Endothelial cell of umbilical vein (primary cell): ENCODE measurements around the gene BMPR1A. TPM values are rescaled to one million over a fixed set of nuclear protein-coding genes. Genes with fewer than 3 reads are reported as not detected.

Source experiments
- BruUV-seq: library from RNA; stranded (reverse); fragments of 400-500 nt; replicated peaks from 2 replicates; lab custom pipeline; 2021; lab: Mats Ljungman, UMichigan
- CTCF ChIA-PET: fragments of 300-600, 350-600 bp; sonication (Branson Sonifier 250); formaldehyde crosslinking; loops from one replicate; lab custom pipeline; 2021; ENCODE audit warnings: antibody characterized with exemption, inconsistent platforms; lab: Charles Lee
- POLR2A ChIA-PET: fragments of 300-600, 350-600 bp; sonication (Branson Sonifier 250); formaldehyde crosslinking; loops from one replicate; lab custom pipeline; 2021; ENCODE audit warnings: antibody characterized with exemption, inconsistent platforms; lab: Charles Lee
- DNase-seq: peaks from one replicate; pipeline ENCODE4 v3.0.0-alpha.2; 2011; ENCODE audit warnings: low read depth, low spot score
- FAIRE-seq: peaks from 2 replicates; lab custom pipeline; 2011; peaks lifted over from hg19 to GRCh38; lab: Jason Lieb, UNC
- H2AFZ ChIP-seq: 2 replicates; pipeline ENCODE4 v1.6.0; 2012; ENCODE audit warnings: low read depth, low read length, control low read depth, inconsistent platforms
- H3K27ac ChIP-seq: 2 replicates; pipeline ENCODE4 v1.5.1; 2011; ENCODE audit warnings: low read depth, mild to moderate bottlenecking, control low read depth, low read length, moderate library complexity; ENCODE audit not compliant: insufficient read depth
- H3K27me3 ChIP-seq, 2 experiments: 2 replicates each; pipeline versions ENCODE4 v1.6.0 to v1.6.1; 2011; ENCODE audit warnings: low read length in 2 of 2, mixed read lengths in 1 of 2; ENCODE audit not compliant: control insufficient read depth in 2 of 2, insufficient read depth in 2 of 2
- H3K36me3 ChIP-seq, 2 experiments: 2 replicates in 1 of 2; 3 replicates in 1 of 2; pipeline ENCODE4 v1.5.1; 2011; ENCODE audit warnings: low read length in 2 of 2, mild to moderate bottlenecking in 1 of 2, moderate library complexity in 1 of 2; ENCODE audit not compliant: control insufficient read depth in 2 of 2, insufficient read depth in 2 of 2; ENCODE audit errors: extremely low read depth in 1 of 2
- H3K4me1 ChIP-seq: 3 replicates; pipeline ENCODE4 v1.5.1; 2011; ENCODE audit warnings: mild to moderate bottlenecking, low read length; ENCODE audit not compliant: control insufficient read depth, insufficient read depth; ENCODE audit errors: extremely low read depth
- H3K4me2 ChIP-seq: 2 replicates; pipeline ENCODE4 v1.6.1; 2011; ENCODE audit warnings: low read length, control low read depth, mixed read lengths; ENCODE audit not compliant: insufficient read depth
- H3K4me3 ChIP-seq, 3 experiments: fragments of 200-600 bp in 1 of 3; sonication (generic), shearing (Covaris generic) in 1 of 3; replicated peaks in 1 of 3; 2 replicates each; pipeline ENCODE4 v1.5.1; 2011 to 2016; ENCODE audit warnings: control low read depth in 3 of 3, low read length in 3 of 3, mild to moderate bottlenecking in 2 of 3, inconsistent platforms in 1 of 3, low read depth in 1 of 3, moderate library complexity in 1 of 3; ENCODE audit not compliant: insufficient read depth in 1 of 3
- H3K79me2 ChIP-seq: 2 replicates; pipeline ENCODE4 v1.6.0; 2012; ENCODE audit warnings: low read length, inconsistent platforms; ENCODE audit not compliant: control insufficient read depth, insufficient read depth
- H3K9ac ChIP-seq: replicated peaks from 2 replicates; pipeline ENCODE3; 2011; ENCODE audit warnings: low read length, control low read depth; ENCODE audit not compliant: insufficient read depth; ENCODE audit errors: extremely low read depth
- H3K9me1 ChIP-seq: replicated peaks from 3 replicates; pipeline ENCODE4 v1.6.0; 2011; ENCODE audit warnings: mild to moderate bottlenecking, low read length; ENCODE audit not compliant: control insufficient read depth, insufficient read depth; ENCODE audit errors: extremely low read depth
- H3K9me3 ChIP-seq: replicated peaks from 2 replicates; pipeline ENCODE4 v1.5.1; 2012; ENCODE audit warnings: low read length, inconsistent platforms; ENCODE audit not compliant: control insufficient read depth, insufficient read depth
- H4K20me1 ChIP-seq: replicated peaks from 2 replicates; pipeline ENCODE3; 2011; ENCODE audit warnings: mild to moderate bottlenecking, low read length; ENCODE audit not compliant: control insufficient read depth, insufficient read depth; ENCODE audit errors: extremely low read depth
- CTCF ChIP-seq, 2 donors: IDR thresholded peaks; 1 replicate in 1 of 2; 2 replicates in 1 of 2; pipeline ENCODE4 v1.5.1; 2011; ENCODE audit warnings: low read length in 2 of 2, mild to moderate bottlenecking in 2 of 2, moderate library complexity in 2 of 2, control low read depth in 1 of 2, inconsistent platforms in 1 of 2, low read depth in 1 of 2; ENCODE audit not compliant: insufficient read depth in 1 of 2; ENCODE audit errors: extremely low read depth in 1 of 2
- FOS ChIP-seq: IDR thresholded peaks from 2 replicates; pipeline ENCODE4 v1.6.1; 2011; ENCODE audit warnings: mild to moderate bottlenecking, low read length, moderate library complexity, borderline replicate concordance; ENCODE audit not compliant: insufficient read depth
- GATA2 ChIP-seq: IDR thresholded peaks from 2 replicates; pipeline ENCODE4 v1.7.0; 2011; ENCODE audit warnings: low read depth, mild to moderate bottlenecking, moderate library complexity, mixed read lengths, low read length; ENCODE audit not compliant: insufficient read length, insufficient read depth
- MAX ChIP-seq: IDR thresholded peaks from 2 replicates; pipeline ENCODE4 v1.6.1; 2011; ENCODE audit not compliant: insufficient read depth, insufficient read length
- MYC ChIP-seq: IDR thresholded peaks from one replicate; pipeline ENCODE4 v1.6.1; 2011; ENCODE audit warnings: mild to moderate bottlenecking, low read depth, low read length
- POLR2A ChIP-seq: IDR thresholded peaks from 2 replicates; pipeline ENCODE4 v1.6.1; 2012; ENCODE audit warnings: low read depth, mild to moderate bottlenecking, control low read depth, low read length
- POLR2AphosphoS5 ChIP-seq: IDR thresholded peaks from 2 replicates; pipeline ENCODE4 v1.6.1; 2012; ENCODE audit warnings: low read depth, mild to moderate bottlenecking, control low read depth, low read length, moderate library complexity; ENCODE audit not compliant: insufficient read depth
- dilution Hi-C: fragments of 300-500 bp; cut with MboI; formaldehyde crosslinking; loops from one replicate; pipeline ENCODE4 v1.15.0; 2019; ENCODE audit warnings: low sequenced_read_pairs; ENCODE audit not compliant: extremely low pct_ligation_motif_present
- intact Hi-C: fragments of 100-400 bp; cut with micrococcal nuclease; formaldehyde crosslinking; loops from one replicate; pipeline ENCODE4 v1.10.0; 2022
- polyA plus RNA-seq, 4 experiments: library from polyadenylated mRNA; depleted of rRNA in 3 of 4; stranded (reverse) in 3 of 4; unstranded in 1 of 4; fragments of >200 nt; gene quantifications; 2 replicates each; pipeline versions ENCODE4 v1.2.1 to v1.2.3, GENCODE V29; 2011 to 2012; ENCODE audit warnings: missing spikeins in 1 of 4
- total RNA-seq: library from RNA; stranded (reverse); gene quantifications from 2 replicates; pipeline ENCODE4 v1.2.3, GENCODE V29; 2021

BMPR1A gene
- total and polyA plus RNA-seq, 2 donors (not counting 3 experiments of a cell fraction or from before 2014, with no cell fraction given) = not detected

GRCh38 chr10:86970982-86971231 lies 214.5 kb downstream of the BMPR1A start:
- Histone ChIP-seq H3K79me2 (no peaks in the 10 kb centered on the region), H3K27me3 (no peaks in the 10 kb centered on the region), H3K4me2 (peak overlapping the region; percentile 74), H4K20me1 (no peaks in the 10 kb centered on the region), H3K9me1 (no peaks in the 10 kb centered on the region), H3K9ac (peak overlapping the region; percentile 81), H2AFZ (peak overlapping the region; percentile 76), H3K4me1 (peaks cover 53% of the 10 kb centered on the region), H3K36me3 (no peaks in the 10 kb centered on the region), H3K4me3 (peak overlapping the region; percentile 26 to 48 (median 47)), H3K27ac (peak overlapping the region; percentile 77), H3K9me3 (no peaks in the 10 kb centered on the region)
- dilution Hi-C loops (no loop called here), intact Hi-C loops (loop anchor here (2.0 to 5.0 kb wide), 3 partner anchors 14 to 691 kb away; partner anchors contain the start of genes GLUD1, MMRN2 and SHLD2)
- POLR2A ChIA-PET = no interaction called here
- DNase-seq = no peak
- CTCF ChIA-PET = interaction anchor here (0.6 to 6.4 kb wide), 4 partner anchors 10 to 121 kb away, joined by 3 to 110 read pairs (median 14); partner anchors contain the start of genes MMRN2 and SNCG
- no TSS peak for BruUV-seq
- no peak for FAIRE-seq
- no peak for TF ChIP-seq MYC
- TF ChIP-seq POLR2AphosphoS5 = peak; percentile 71
- TF ChIP-seq CTCF (IDR thresholded peaks at IDR 0.05; ENCODE audit: extremely low read depth in 1 of 2, insufficient read depth in 1 of 2, low read depth in 1 of 2, low read length in 2 of 2) = no peak
- TF ChIP-seq POLR2A = peak; percentile 68

- Histone ChIP-seq H3K9me1 (no peaks in the 10 kb centered on the region), H3K27ac (peak overlapping the region; percentile 77), H3K9me3 (no peaks in the 10 kb centered on the region), H3K4me2 (peak overlapping the region; percentile 74), H3K79me2 (no peaks in the 10 kb centered on the region), H3K27me3 (no peaks in the 10 kb centered on the region), H4K20me1 (no peaks in the 10 kb centered on the region), H2AFZ (peak overlapping the region; percentile 72), H3K9ac (peak overlapping the region; percentile 81), H3K4me3 (peak overlapping the region in 2 of 3 experiments; percentile 47 to 48), H3K4me1 (peaks cover 48% of the 10 kb centered on the region), H3K36me3 (no peaks in the 10 kb centered on the region)
- FAIRE-seq (peak; percentile 67), DNase-seq (peak; percentile 73)
- intact Hi-C loops = loop anchor here (2.0 to 5.0 kb wide), 3 partner anchors 15 to 691 kb away; partner anchors contain the start of genes GLUD1, MMRN2 and SHLD2
- CTCF ChIA-PET = interaction anchor here (0.6 to 6.4 kb wide), 4 partner anchors 11 to 121 kb away, joined by 3 to 110 read pairs (median 14); partner anchors contain the start of genes MMRN2 and SNCG
- peak; percentile 85 for TF ChIP-seq FOS
- no peak for TF ChIP-seq GATA2
- peak; percentile 58 for TF ChIP-seq MAX
- dilution Hi-C loops = no loop called here
- POLR2A ChIA-PET = no interaction called here
- BruUV-seq = TSS peak; percentile 11
Measured at GRCh38 chr10:86971232-86971991, 215.0 kb downstream of the BMPR1A start.
